22Rv1 (cell line): ENCODE data around the gene ABCC9.
A peak's percentile ranks its signal among the peaks of the same experiment; 100 is the strongest.

Experiments
- H3K27ac ChIP-seq: fragments of 450-650 bp; 2 replicates; pipeline ENCODE4 v1.5.1; 2017
- ZFX ChIP-seq: fragments of 450-650 bp; IDR thresholded peaks from 2 replicates; pipeline ENCODE4 v1.6.1; 2017; ENCODE audit warnings: antibody characterized with exemption, borderline replicate concordance
- TF ChIP-seq, protein P1 (sequence below): fragments of 450-650 bp; IDR thresholded peaks from 2 replicates; pipeline ENCODE4 v1.5.1; 2017; ENCODE audit warnings: mild to moderate bottlenecking

ABCC9 gene

DNA sequence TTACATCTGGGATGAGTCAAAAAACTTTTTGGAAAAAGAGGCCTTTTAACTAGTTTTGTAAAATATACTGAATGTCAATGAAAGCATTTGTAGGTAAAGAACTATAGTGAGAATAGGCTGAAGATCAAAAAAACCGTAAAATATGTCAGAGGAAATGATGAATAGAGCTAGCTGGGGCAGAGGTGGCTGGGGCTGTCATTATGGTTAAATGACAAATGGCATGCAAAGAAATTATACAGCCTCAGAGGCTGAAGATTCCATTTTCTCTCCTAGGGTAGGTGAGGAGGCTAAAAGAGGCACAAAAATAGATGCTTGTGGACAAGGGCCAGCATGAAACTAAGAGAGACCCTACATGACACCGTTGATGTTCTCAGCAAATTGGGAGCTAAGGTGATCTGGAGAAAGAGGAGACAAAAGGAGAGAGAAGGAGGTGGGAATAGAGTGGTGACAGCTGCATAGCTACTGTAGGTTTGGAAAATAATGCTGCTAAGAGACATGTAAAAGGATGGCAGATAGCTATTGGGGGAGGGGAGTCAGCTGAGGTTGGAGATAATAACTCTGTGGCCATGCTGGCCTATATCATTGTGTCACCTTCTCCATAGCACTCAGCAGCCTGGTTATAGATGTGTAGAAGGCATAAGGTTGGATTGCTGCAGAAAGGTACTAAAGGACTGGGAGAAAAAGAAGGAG is 63.8 kb downstream of the ABCC9 start:
- no peak overlapping the region for H3K27ac ChIP-seq
- TF ChIP-seq, protein P1, sequence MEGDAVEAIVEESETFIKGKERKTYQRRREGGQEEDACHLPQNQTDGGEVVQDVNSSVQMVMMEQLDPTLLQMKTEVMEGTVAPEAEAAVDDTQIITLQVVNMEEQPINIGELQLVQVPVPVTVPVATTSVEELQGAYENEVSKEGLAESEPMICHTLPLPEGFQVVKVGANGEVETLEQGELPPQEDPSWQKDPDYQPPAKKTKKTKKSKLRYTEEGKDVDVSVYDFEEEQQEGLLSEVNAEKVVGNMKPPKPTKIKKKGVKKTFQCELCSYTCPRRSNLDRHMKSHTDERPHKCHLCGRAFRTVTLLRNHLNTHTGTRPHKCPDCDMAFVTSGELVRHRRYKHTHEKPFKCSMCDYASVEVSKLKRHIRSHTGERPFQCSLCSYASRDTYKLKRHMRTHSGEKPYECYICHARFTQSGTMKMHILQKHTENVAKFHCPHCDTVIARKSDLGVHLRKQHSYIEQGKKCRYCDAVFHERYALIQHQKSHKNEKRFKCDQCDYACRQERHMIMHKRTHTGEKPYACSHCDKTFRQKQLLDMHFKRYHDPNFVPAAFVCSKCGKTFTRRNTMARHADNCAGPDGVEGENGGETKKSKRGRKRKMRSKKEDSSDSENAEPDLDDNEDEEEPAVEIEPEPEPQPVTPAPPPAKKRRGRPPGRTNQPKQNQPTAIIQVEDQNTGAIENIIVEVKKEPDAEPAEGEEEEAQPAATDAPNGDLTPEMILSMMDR = no peak
- TF ChIP-seq ZFX = no peak

DNA sequence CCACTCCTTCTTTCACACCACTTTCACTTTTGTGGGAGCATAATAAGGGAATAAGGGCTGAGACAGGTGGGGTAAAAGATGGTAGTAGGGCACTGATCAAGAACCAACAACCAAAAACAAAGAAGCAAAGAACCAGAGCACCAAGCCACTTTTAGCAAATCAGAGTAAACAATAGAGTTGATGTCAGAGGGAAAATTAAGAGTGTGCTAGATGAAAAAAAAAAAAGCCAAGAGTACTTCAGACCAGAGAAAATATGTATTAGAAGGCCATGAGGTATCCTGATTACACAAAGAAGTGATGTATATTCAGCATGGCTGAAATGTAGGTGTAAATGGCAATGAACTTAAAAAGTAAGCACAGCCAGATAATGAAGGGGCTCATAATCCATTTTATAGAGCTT is 75.4 kb downstream of the ABCC9 start:
- no peak for TF ChIP-seq ZFX
- TF ChIP-seq, protein P1 = no peak
- no peak overlapping the region for H3K27ac ChIP-seq

DNA sequence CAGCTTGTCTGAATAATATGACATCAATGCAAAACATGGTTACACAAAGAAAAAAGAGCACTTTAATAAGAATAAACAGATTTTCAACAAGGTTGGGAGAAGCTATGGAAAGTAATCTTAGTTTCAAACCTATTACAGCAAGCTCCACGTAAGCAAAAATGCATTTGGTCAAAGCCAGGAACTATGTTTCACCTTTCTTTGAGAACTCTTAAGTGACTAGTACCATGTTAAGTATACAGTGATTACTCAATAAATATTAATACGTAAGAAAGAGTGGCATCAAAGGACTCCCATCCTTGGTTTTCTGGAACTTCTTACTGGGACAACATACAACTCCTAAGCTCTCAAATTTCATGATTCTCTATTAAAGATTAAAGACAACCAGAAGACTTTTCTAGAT is 80.7 kb downstream of the ABCC9 start:
- no peak overlapping the region for H3K27ac ChIP-seq
- no peak for TF ChIP-seq ZFX
- TF ChIP-seq, protein P1 = no peak

DNA sequence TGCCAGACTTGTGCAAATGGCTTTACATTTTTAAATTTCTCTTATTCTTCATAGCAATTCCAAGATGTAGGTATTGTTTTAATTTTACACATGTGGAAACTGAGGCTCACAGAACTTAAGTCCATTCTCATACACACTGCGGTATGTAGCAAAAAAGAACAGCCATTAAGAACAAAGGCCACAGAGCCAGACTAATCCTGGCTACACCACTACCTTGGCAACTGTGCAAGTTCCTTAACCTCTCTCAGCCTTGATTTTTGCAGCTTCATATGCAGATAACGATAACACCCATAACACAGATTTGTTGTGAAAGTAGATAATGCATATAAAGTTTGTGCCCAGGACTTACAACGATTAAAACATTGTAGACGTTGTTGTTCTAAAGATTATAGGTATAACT is 81.1 kb downstream of the ABCC9 start:
- H3K27ac ChIP-seq = no peak overlapping the region
- TF ChIP-seq, protein P1 = no peak

DNA sequence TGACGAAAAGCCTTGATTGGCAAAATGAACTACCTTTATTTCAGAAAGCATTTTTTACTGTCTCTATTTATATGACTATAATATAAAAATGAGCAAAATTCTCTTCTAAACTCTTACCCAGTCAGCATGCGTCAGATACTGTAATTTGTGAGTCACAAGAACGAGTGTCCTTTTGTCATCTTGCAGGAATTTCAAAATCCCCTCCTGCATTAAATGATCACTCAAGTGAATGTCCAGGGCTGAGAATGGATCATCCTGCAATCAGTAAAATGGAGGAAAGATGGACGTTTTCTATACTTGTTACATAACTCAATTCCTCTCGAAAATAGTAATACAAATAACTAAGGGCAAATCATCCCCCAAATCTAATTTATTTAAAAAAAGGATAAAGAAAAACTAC is 89.0 kb downstream of the ABCC9 start:
- TF ChIP-seq, protein P1 = no peak
- no peak for TF ChIP-seq ZFX
- H3K27ac ChIP-seq = no peak overlapping the region

DNA sequence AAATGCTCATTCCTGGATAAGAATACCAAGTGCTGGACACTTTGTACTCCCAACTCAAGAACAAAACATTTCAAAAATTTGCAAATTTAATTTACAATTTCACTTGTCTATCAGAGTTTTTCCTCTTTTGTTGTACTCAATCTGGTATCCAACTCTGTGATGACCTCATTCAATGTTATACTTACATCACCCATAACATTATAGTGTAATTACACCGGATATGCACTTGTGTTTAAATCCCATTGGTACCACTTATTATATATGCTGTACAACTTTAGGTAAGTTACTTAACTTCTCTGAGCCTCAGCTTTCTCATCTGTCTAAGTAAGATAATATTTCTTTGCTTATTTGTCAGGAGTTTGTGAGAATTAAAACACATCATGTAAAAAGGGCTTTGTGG is 90.1 kb downstream of the ABCC9 start:
- no peak for TF ChIP-seq ZFX
- TF ChIP-seq, protein P1 = no peak
- no peak overlapping the region for H3K27ac ChIP-seq

DNA sequence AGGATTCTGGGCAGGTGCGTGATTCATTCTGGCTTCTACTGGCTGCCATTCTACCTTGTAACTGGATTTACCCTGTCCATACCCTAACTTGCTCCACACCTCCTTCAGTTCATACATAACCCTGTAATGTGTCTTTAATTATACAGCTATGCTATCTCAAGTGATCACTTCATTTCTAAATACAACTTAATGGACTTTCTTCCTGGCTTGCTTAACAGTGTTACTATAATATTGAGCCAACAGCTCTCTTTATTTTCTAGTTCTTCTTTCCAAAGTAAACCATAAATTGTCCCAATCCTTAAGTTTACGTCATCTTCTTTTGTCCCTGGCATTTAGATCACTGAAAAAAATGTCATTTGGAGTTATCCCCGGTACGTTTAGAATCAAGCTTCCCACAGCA is 90.8 kb downstream of the ABCC9 start:
- peak overlapping the region; percentile 45 for H3K27ac ChIP-seq
- no peak for TF ChIP-seq ZFX
- TF ChIP-seq, protein P1 = no peak
